Natural killer cell (primary cell): ENCODE data around the gene KY. TPM values are rescaled to one million over a fixed set of nuclear protein-coding genes. Genes with fewer than 3 reads are reported as not detected.

Experiments
- ATAC-seq, 3 donors: fragments of 150-1000 bp in 2 of 3; fragments of 200-7000 bp in 1 of 3; cut with Tn5 transposase; 1 replicate in 1 of 3; 2 replicates in 2 of 3; pipeline ENCODE4 v1.10.0; 2021; ENCODE audit warnings: mild to moderate bottlenecking in 2 of 3, moderate library complexity in 2 of 3
- DNase-seq, 2 donors: peaks; one replicate each; pipeline versions ENCODE4 v3.0.0 to v3.0.0-alpha.2; 2013 to 2021; ENCODE audit warnings: mixed read lengths in 1 of 2
- H3K27ac ChIP-seq: one replicate; pipeline ENCODE4 v1.5.1; 2013; ENCODE audit warnings: mild to moderate bottlenecking, low read length
- H3K27me3 ChIP-seq: one replicate; pipeline ENCODE4 v1.6.1; 2013; ENCODE audit warnings: low read length; ENCODE audit not compliant: control insufficient read depth, insufficient read depth
- H3K36me3 ChIP-seq: one replicate; pipeline ENCODE4 v1.6.1; 2013; ENCODE audit warnings: low read length; ENCODE audit not compliant: control insufficient read depth, insufficient read depth
- H3K4me1 ChIP-seq: one replicate; pipeline ENCODE4 v1.6.1; 2013; ENCODE audit warnings: low read length; ENCODE audit not compliant: control insufficient read depth, insufficient read depth
- H3K4me3 ChIP-seq: one replicate; pipeline ENCODE4 v1.5.1; 2013; ENCODE audit warnings: low read length
- H3K9me3 ChIP-seq: one replicate; pipeline ENCODE4 v1.6.1; 2013; ENCODE audit warnings: low read length; ENCODE audit not compliant: control insufficient read depth, insufficient read depth
- H3K27ac Mint-ChIP-seq, 2 donors: one replicate each; pipeline ENCODE4 v1.8.0; 2022; ENCODE audit warnings: mild to moderate bottlenecking in 2 of 2, mixed read lengths in 2 of 2, moderate library complexity in 1 of 2
- H3K27me3 Mint-ChIP-seq, 2 donors: one replicate each; pipeline ENCODE4 v1.8.0; 2022; ENCODE audit warnings: low read depth in 2 of 2, mixed read lengths in 2 of 2
- H3K36me3 Mint-ChIP-seq: one replicate; pipeline ENCODE4 v1.8.0; 2022; ENCODE audit warnings: mixed read lengths
- H3K4me1 Mint-ChIP-seq, 2 donors: one replicate each; pipeline ENCODE4 v1.8.0; 2022; ENCODE audit warnings: mixed read lengths in 2 of 2
- H3K4me3 Mint-ChIP-seq: one replicate; pipeline ENCODE4 v1.8.0; 2022; ENCODE audit warnings: mild to moderate bottlenecking, moderate library complexity, mixed read lengths
- H3K9me3 Mint-ChIP-seq, 2 donors: one replicate each; pipeline ENCODE4 v1.8.0; 2022; ENCODE audit warnings: mixed read lengths in 2 of 2
- WGBS: methylation state at CpG from one replicate; pipeline ENCODE4 v1.1.7; 2013; ENCODE audit warnings: missing lambda C conversion rate; ENCODE audit not compliant: insufficient coverage; 5-methylcytosine and 5-hydroxymethylcytosine counted together
- intact Hi-C: fragments of 100-400 bp; cut with micrococcal nuclease; formaldehyde crosslinking; loops from one replicate; pipeline ENCODE4 v1.14.2; 2022
- total RNA-seq, 4 donors: library from RNA; stranded (reverse); fragments of 120-200 nt in 1 of 4; gene quantifications; one replicate each; pipeline versions ENCODE4 v1.2.3 to v1.2.4, GENCODE V29; 2013 to 2022
- TF ChIP-seq, protein P1 (sequence below): fragments of 200-600 bp; IDR thresholded peaks from one replicate; pipeline ENCODE4 v1.8.0; 2022; ENCODE audit warnings: antibody characterized with exemption

Gene KY
- total RNA-seq, 3 donors from 2014 or later (not counting 1 experiment from before 2014, with no cell fraction given) = 0.15 TPM; not detected in 2

DNA sequence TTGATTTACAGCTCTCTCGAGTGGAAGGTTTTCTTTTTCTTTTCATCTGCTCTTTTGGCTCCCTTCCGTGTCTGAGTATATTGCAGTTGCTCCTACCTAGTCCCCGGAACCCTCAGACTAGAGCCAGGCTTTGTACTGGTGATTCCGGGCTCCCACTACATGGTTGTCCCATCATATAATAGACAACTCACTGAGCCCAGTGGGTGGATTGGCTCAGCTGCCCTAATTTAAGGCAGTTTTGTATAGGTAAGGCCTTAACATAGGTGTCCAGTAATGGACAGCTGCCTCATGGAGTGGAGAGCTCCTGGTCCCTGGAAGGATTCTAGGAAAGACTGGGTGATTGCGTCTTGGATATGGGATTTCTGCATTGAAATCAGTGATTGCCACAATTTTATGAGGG is 58.0 kb downstream of the KY start:
- no peaks in the 10 kb centered on the region for H3K36me3 ChIP-seq
- no peak overlapping the region for H3K4me3 ChIP-seq
- no peak for ATAC-seq
- H3K4me3 Mint-ChIP-seq = no peak overlapping the region
- no peaks in the 10 kb centered on the region for H3K27me3 ChIP-seq
- 76% methylated on average over 3 of the region's 5 CpGs for WGBS
- no peaks in the 10 kb centered on the region for H3K4me1 ChIP-seq
- TF ChIP-seq, protein P1, sequence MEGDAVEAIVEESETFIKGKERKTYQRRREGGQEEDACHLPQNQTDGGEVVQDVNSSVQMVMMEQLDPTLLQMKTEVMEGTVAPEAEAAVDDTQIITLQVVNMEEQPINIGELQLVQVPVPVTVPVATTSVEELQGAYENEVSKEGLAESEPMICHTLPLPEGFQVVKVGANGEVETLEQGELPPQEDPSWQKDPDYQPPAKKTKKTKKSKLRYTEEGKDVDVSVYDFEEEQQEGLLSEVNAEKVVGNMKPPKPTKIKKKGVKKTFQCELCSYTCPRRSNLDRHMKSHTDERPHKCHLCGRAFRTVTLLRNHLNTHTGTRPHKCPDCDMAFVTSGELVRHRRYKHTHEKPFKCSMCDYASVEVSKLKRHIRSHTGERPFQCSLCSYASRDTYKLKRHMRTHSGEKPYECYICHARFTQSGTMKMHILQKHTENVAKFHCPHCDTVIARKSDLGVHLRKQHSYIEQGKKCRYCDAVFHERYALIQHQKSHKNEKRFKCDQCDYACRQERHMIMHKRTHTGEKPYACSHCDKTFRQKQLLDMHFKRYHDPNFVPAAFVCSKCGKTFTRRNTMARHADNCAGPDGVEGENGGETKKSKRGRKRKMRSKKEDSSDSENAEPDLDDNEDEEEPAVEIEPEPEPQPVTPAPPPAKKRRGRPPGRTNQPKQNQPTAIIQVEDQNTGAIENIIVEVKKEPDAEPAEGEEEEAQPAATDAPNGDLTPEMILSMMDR = no peak
- H3K36me3 Mint-ChIP-seq = no peaks in the 10 kb centered on the region
- no peaks in the 10 kb centered on the region for H3K9me3 ChIP-seq
- H3K27ac ChIP-seq = no peak overlapping the region
- peaks cover 6 to 7% of the 10 kb centered on the region in 2 donors for H3K27me3 Mint-ChIP-seq
- DNase-seq = no peak
- H3K27ac Mint-ChIP-seq = no peak overlapping the region
- no peaks in the 10 kb centered on the region for H3K4me1 Mint-ChIP-seq
- intact Hi-C loops = no loop called here
- no peaks in the 10 kb centered on the region for H3K9me3 Mint-ChIP-seq

DNA sequence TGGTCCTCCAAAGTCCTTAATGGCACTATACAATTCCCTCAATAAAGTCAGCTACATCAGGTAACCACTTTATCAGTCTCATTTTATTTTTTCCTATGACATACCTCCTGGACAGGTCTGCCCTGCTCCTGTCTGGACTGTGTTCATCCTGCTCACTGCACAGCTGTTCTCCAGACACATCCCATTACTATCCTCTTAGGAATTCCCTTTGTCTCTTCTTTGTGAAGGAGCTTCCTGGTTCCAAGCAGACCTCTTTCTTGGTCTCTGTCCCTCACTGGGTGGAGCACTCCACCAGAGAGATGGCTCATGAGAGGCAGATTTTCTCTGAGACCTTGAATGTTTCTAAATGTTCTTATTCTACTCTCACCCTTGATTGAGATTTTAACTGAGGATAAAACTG is 60.1 kb downstream of the KY start:
- Mint-ChIP-seq H3K27ac (no peak overlapping the region), H3K4me3 (no peak overlapping the region), H3K4me1 (no peaks in the 10 kb centered on the region), H3K27me3 (peaks cover 18 to 21% of the 10 kb centered on the region in 2 donors), H3K36me3 (no peaks in the 10 kb centered on the region), H3K9me3 (peaks cover 2% of the 10 kb centered on the region in 2 donors)
- Histone ChIP-seq H3K4me3 (no peak overlapping the region), H3K9me3 (no peaks in the 10 kb centered on the region), H3K27ac (no peak overlapping the region), H3K36me3 (no peaks in the 10 kb centered on the region), H3K27me3 (no peaks in the 10 kb centered on the region), H3K4me1 (no peaks in the 10 kb centered on the region)
- TF ChIP-seq, protein P1 = no peak
- ATAC-seq = no peak
- no peak for DNase-seq
- intact Hi-C loops = no loop called here

DNA sequence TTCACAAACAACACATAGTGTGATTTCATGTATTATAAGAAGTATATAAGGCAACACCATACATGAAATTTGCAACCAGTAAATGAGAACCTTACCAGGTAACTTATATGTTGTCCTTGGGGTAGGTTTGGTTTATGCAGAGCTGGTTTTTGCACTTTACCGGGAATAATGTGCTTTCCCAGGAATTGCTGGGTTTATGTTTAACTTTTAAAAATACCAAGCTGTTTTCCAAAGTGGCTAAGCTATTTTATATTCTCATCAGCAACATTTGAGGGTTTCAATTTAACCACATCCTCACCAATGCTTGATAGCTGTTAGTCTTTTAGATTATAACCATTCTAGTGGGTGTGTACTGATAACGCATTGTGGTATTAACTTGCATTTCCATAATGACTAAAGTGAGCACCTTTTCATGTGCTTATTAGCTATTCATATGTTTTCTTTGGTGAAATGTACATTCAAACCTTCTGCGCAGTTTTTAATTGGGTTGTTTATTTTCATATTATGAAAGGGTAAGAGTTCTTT is 71.6 kb downstream of the KY start:
- no peak for ATAC-seq
- WGBS = no CpG with 5 or more reads among the region's 3 CpGs
- DNase-seq = no peak
- Histone ChIP-seq H3K9me3 (no peaks in the 10 kb centered on the region), H3K27ac (no peak overlapping the region), H3K36me3 (no peaks in the 10 kb centered on the region), H3K4me3 (no peak overlapping the region), H3K27me3 (no peaks in the 10 kb centered on the region), H3K4me1 (no peaks in the 10 kb centered on the region)
- H3K9me3 Mint-ChIP-seq = no peaks in the 10 kb centered on the region
- H3K4me3 Mint-ChIP-seq = no peak overlapping the region
- H3K4me1 Mint-ChIP-seq = no peaks in the 10 kb centered on the region
- no peaks in the 10 kb centered on the region for H3K27me3 Mint-ChIP-seq
- intact Hi-C loops = no loop called here
- no peaks in the 10 kb centered on the region for H3K36me3 Mint-ChIP-seq
- TF ChIP-seq, protein P1 = no peak
- no peak overlapping the region for H3K27ac Mint-ChIP-seq

DNA sequence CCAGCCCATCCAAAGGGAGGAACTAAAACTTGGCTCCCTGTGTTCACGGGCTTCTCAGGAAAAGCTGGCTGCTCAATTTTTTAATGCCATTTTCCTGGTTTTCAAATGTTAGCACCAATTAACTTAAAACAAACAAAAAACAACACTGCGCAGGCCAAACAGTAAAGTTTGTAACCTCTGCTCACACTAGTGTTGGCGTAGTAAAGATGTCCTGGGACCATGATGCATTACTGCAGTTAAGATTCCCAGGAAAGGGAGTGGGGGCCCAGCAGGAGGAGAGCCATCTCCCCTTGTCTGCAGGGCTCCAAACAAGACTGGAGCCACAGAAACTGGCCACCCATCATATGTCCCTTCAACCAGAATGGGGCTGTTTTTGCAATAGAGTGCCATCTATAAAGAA is 74.0 kb downstream of the KY start:
- TF ChIP-seq, protein P1 = no peak
- Mint-ChIP-seq H3K27ac (no peak overlapping the region), H3K27me3 (no peaks in the 10 kb centered on the region), H3K4me1 (no peaks in the 10 kb centered on the region), H3K36me3 (no peaks in the 10 kb centered on the region), H3K9me3 (no peaks in the 10 kb centered on the region), H3K4me3 (no peak overlapping the region)
- Histone ChIP-seq H3K27ac (no peak overlapping the region), H3K27me3 (no peaks in the 10 kb centered on the region), H3K36me3 (no peaks in the 10 kb centered on the region), H3K9me3 (no peaks in the 10 kb centered on the region), H3K4me1 (no peaks in the 10 kb centered on the region), H3K4me3 (no peak overlapping the region)
- DNase-seq (no peak), ATAC-seq (no peak)
- intact Hi-C loops = no loop called here
- WGBS = 97% methylated on average over 3 of the region's 3 CpGs
